Sigmoid colon (tissue), 7 donors: Measurements from ENCODE around the gene PAX4. TPM values are rescaled to one million over a fixed set of nuclear protein-coding genes. Genes with fewer than 3 reads are reported as not detected.

Experiments used
- DNase-seq: peaks from one replicate; pipeline ENCODE4 v3.0.0-alpha.2; 2019
- H3K27ac ChIP-seq, 4 donors: fragments of 200-600 bp; sonication (generic); one replicate each; pipeline ENCODE4 v1.5.1; 2016 to 2019; ENCODE audit warnings: mild to moderate bottlenecking in 1 of 4
- H3K27me3 ChIP-seq, 3 donors: fragments of 200-600 bp; sonication (generic); one replicate each; pipeline ENCODE4 v1.5.1; 2019; ENCODE audit warnings: mild to moderate bottlenecking in 1 of 3
- H3K36me3 ChIP-seq, 4 donors: fragments of 200-600 bp; sonication (generic); one replicate each; pipeline ENCODE4 v1.5.1; 2016 to 2019
- H3K4me1 ChIP-seq, 4 donors: fragments of 200-600 bp; sonication (generic); one replicate each; pipeline ENCODE4 v1.5.1; 2017 to 2019
- H3K4me3 ChIP-seq, 4 donors: fragments of 200-600 bp; sonication (generic); one replicate each; pipeline ENCODE4 v1.5.1; 2017 to 2019; ENCODE audit warnings: mild to moderate bottlenecking in 2 of 4, moderate library complexity in 1 of 4
- H3K9me3 ChIP-seq, 4 donors: fragments of 200-600 bp in 3 of 4; sonication (generic) in 3 of 4; one replicate each; pipeline versions ENCODE4 v1.5.1 to v1.6.1; 2013 to 2019
- CTCF ChIP-seq, 4 experiments: fragments of 450-650 bp in 3 of 4; fragments of 200-600 bp in 1 of 4; IDR thresholded peaks; one replicate each; pipeline ENCODE4 v1.5.1; 2016 to 2019; ENCODE audit warnings: antibody characterized with exemption in 4 of 4, mild to moderate bottlenecking in 3 of 4, moderate library complexity in 2 of 4
- EP300 ChIP-seq, 4 donors: sonication (generic); formaldehyde crosslinking; IDR thresholded peaks; one replicate each; pipeline ENCODE4 v1.6.1; 2017; ENCODE audit warnings: antibody characterized with exemption in 4 of 4
- POLR2A ChIP-seq, 2 donors: fragments of 450-650 bp; IDR thresholded peaks; one replicate each; pipeline ENCODE4 v1.6.1; 2016; ENCODE audit warnings: antibody characterized with exemption in 2 of 2, mild to moderate bottlenecking in 2 of 2, moderate library complexity in 2 of 2
- POLR2AphosphoS5 ChIP-seq, 4 donors: sonication (generic); formaldehyde crosslinking; IDR thresholded peaks; one replicate each; pipeline ENCODE4 v1.6.1; 2017; ENCODE audit warnings: antibody characterized with exemption in 4 of 4
- WGBS, 2 donors: extraction: QIAGEN DNeasy Blood & Tissue Kit; methylation state at CpG; one replicate each; pipeline ENCODE4 v1.1.7; 2013; 5-methylcytosine and 5-hydroxymethylcytosine counted together
- intact Hi-C: fragments of 100-400 bp; cut with DNase I; formaldehyde crosslinking; loops from one replicate; pipeline ENCODE4 v1.15.1; 2023
- polyA plus RNA-seq, 3 donors: library from polyadenylated mRNA; stranded (reverse); fragments of 200-250 nt; gene quantifications; one replicate each; pipeline ENCODE4 v1.2.3, GENCODE V29; 2013
- total RNA-seq, 4 donors: library from RNA; depleted of rRNA; stranded (reverse); fragments of >200 nt; gene quantifications; one replicate each; pipeline ENCODE4 v1.1.0, GENCODE V29; 2016
- donor health status: healthy with polysubstance abuse.
- donor health status: Bipolar disorder and iron deficiency.
- donor health status: healthy.

Gene PAX4
- total and polyA plus RNA-seq, 7 donors = 0.13 to 1.2 (median 0.46) TPM; not detected in 4

- WGBS, 2 donors = 5 to 10% methylated on average over 24 of the region's 24 CpGs
- peaks cover 0 to 43% (median 26%) of the 10 kb centered on the region in 3 donors for H3K27me3 ChIP-seq
- no peaks in the 10 kb centered on the region for H3K4me1 ChIP-seq
- TF ChIP-seq EP300 (IDR thresholded peaks at IDR 0.05) (no peak), POLR2A (IDR thresholded peaks at IDR 0.05) (no peak), CTCF (IDR thresholded peaks at IDR 0.05) (no peak), POLR2AphosphoS5 (IDR thresholded peaks at IDR 0.05) (no peak)
- intact Hi-C loops = no loop called here
- H3K4me3 ChIP-seq = no peak overlapping the region
- H3K27ac ChIP-seq = no peak overlapping the region
- no peaks in the 10 kb centered on the region for H3K36me3 ChIP-seq
- H3K9me3 ChIP-seq = no peaks in the 10 kb centered on the region
- DNase-seq = no peak
These were observed 2.7 kb upstream of the PAX4 start for GRCh38 chr7:127620406-127621233.

GRCh38 chr7:127619681-127620405 is 1.9 kb upstream of the PAX4 start:
- no peaks in the 10 kb centered on the region for H3K36me3 ChIP-seq
- H3K27ac ChIP-seq = no peak overlapping the region
- WGBS, 2 donors = 6 to 12% methylated on average over 27 of the region's 27 CpGs
- H3K27me3 ChIP-seq = peaks cover 0 to 50% (median 26%) of the 10 kb centered on the region in 3 donors
- H3K9me3 ChIP-seq = no peaks in the 10 kb centered on the region
- intact Hi-C loops = no loop called here
- H3K4me3 ChIP-seq = no peak overlapping the region
- H3K4me1 ChIP-seq = no peaks in the 10 kb centered on the region
- TF ChIP-seq POLR2AphosphoS5 (IDR thresholded peaks at IDR 0.05) (no peak), CTCF (IDR thresholded peaks at IDR 0.05) (no peak), EP300 (IDR thresholded peaks at IDR 0.05) (no peak), POLR2A (IDR thresholded peaks at IDR 0.05) (no peak)
- no peak for DNase-seq

- DNase-seq = no peak
- WGBS, 2 donors = 57 to 77% methylated on average over 1 of the region's 1 CpG
- intact Hi-C loops = no loop called here
- H3K4me3 ChIP-seq = no peak overlapping the region
- H3K27me3 ChIP-seq = peaks cover 0 to 53% (median 26%) of the 10 kb centered on the region in 3 donors
- TF ChIP-seq POLR2A (IDR thresholded peaks at IDR 0.05) = no peak
- no peak for TF ChIP-seq CTCF (IDR thresholded peaks at IDR 0.05)
- TF ChIP-seq EP300 (IDR thresholded peaks at IDR 0.05) = no peak
- TF ChIP-seq POLR2AphosphoS5 (IDR thresholded peaks at IDR 0.05) = no peak
- no peaks in the 10 kb centered on the region for H3K36me3 ChIP-seq
- H3K27ac ChIP-seq = no peak overlapping the region
- H3K4me1 ChIP-seq = no peaks in the 10 kb centered on the region
- no peaks in the 10 kb centered on the region for H3K9me3 ChIP-seq
These were observed 833 bp upstream of the PAX4 start for GRCh38 chr7:127618775-127619174.

GRCh38 chr7:127616724-127617123 is 1.2 kb downstream of the PAX4 start:
- WGBS, 2 donors = 90 to 92% methylated on average over 5 of the region's 5 CpGs
- H3K4me1 ChIP-seq = no peaks in the 10 kb centered on the region
- H3K27ac ChIP-seq = no peak overlapping the region
- H3K27me3 ChIP-seq = peaks cover 0 to 54% (median 26%) of the 10 kb centered on the region in 3 donors
- no peak for DNase-seq
- TF ChIP-seq EP300 (IDR thresholded peaks at IDR 0.05) = no peak
- no peak for TF ChIP-seq POLR2AphosphoS5 (IDR thresholded peaks at IDR 0.05)
- no peak for TF ChIP-seq POLR2A (IDR thresholded peaks at IDR 0.05)
- TF ChIP-seq CTCF (IDR thresholded peaks at IDR 0.05) = no peak
- H3K9me3 ChIP-seq = no peaks in the 10 kb centered on the region
- H3K4me3 ChIP-seq = no peak overlapping the region
- intact Hi-C loops = no loop called here
- no peaks in the 10 kb centered on the region for H3K36me3 ChIP-seq
